ENCODE data around the gene SCPEP1. TPM values are rescaled to one million over a fixed set of nuclear protein-coding genes. Genes with fewer than 3 reads are reported as not detected.

Gene SCPEP1
- total and polyA plus RNA-seq, 10 of the 15 experiments (the other 5 are each of a cell fraction or from before 2014, with no cell fraction given) = 31.2 to 80.2 (median 40.7) TPM

GRCh38 chr17:56975656-56976055 is 2.3 kb upstream of the SCPEP1 start:
- no TSS peak for BruUV-seq (replicated peaks)
- WGBS (ENCODE audit: insufficient coverage, insufficient replicate concordance, low lambda C conversion rate, missing lambda C conversion rate) = 50% methylated on average over 2 of the region's 2 CpGs
- intact Hi-C loops (cut with micrococcal nuclease; ENCODE audit: unreplicated experiment) = loop anchor here (5.0 kb wide), 1 partner anchor 112 kb away; the partner anchor contains the start of gene AKAP1

More at GRCh38 chr17:56975656-56976055, 2.3 kb upstream of the SCPEP1 start:
- Histone ChIP-seq H4K20me1 (ENCODE audit: control insufficient read depth, insufficient read depth) (no peaks in the 10 kb centered on the region), H3K4me3 (no peak overlapping the region), H3K4me1 (ENCODE audit: control insufficient read depth, insufficient read depth, low read length) (no peaks in the 10 kb centered on the region; the same call in 1 of the 2 replicates), H3K36me3 (ENCODE audit: control insufficient read depth in 2 of 2, insufficient read depth in 2 of 2, low read length in 1 of 2) (no peaks in the 10 kb centered on the region), H3K79me2 (ENCODE audit: control insufficient read depth, insufficient read depth, low read length) (peaks cover 14% of the 10 kb centered on the region), H3K4me2 (ENCODE audit: control insufficient read depth, insufficient read depth) (no peak overlapping the region), H2AFZ (ENCODE audit: control insufficient read depth, low read depth, low read length) (no peak overlapping the region), H3K27ac (ENCODE audit: control insufficient read depth, insufficient read depth) (no peak overlapping the region), H3K9me3 (replicated peaks; ENCODE audit: control insufficient read depth, insufficient read depth, low read length) (no peaks in the 10 kb centered on the region), H3K27me3 (replicated peaks in 1 of 2; ENCODE audit: control insufficient read depth in 2 of 2, insufficient read depth in 2 of 2, low read length in 1 of 2) (no peaks in the 10 kb centered on the region), H3K9ac (ENCODE audit: control insufficient read depth, insufficient read depth, low read length) (no peak overlapping the region)
- TF ChIP-seq SP1 (IDR thresholded peaks at IDR 0.05; ENCODE audit: low read depth, low read length) (no peak), CHD1 (IDR thresholded peaks at IDR 0.05; ENCODE audit: low read depth, low read length) (no peak), STAT1 (conservative IDR thresholded peaks at IDR 0.05) (no peak), RB1 (IDR thresholded peaks at IDR 0.05; ENCODE audit: borderline replicate concordance) (no peak), ASH2L (IDR thresholded peaks at IDR 0.05; ENCODE audit: borderline replicate concordance, low read depth) (no peak), POLR2AphosphoS2 (IDR thresholded peaks at IDR 0.05; ENCODE audit: low read depth, low read length) (no peak), NR2C1 (IDR thresholded peaks at IDR 0.05) (no peak), PBX3 (IDR thresholded peaks at IDR 0.05; ENCODE audit: insufficient replicate concordance, low read depth, low read length) (no peak), ZNF592 (IDR thresholded peaks at IDR 0.05) (no peak), HDAC6 (IDR thresholded peaks at IDR 0.05; ENCODE audit: unreplicated experiment) (no peak), RAD51 (IDR thresholded peaks at IDR 0.05) (no peak), IRF5 (IDR thresholded peaks at IDR 0.05; ENCODE audit: borderline replicate concordance) (no peak), MXI1 (IDR thresholded peaks at IDR 0.05; ENCODE audit: low read depth, low read length) (no peak), CEBPB (IDR thresholded peaks at IDR 0.05; ENCODE audit: borderline replicate concordance in 1 of 2, low read depth in 2 of 2, low read length in 2 of 2) (no peak), ZNF217 (IDR thresholded peaks at IDR 0.05) (no peak), KAT2A (conservative IDR thresholded peaks at IDR 0.05; ENCODE audit: control insufficient read depth, low read depth, low read length) (no peak)
- ChIA-PET RAD21 (ENCODE audit: unreplicated experiment) (interaction anchor here (0.8 kb wide), 1 partner anchor 32 kb away, joined by 3 read pairs; no protein-coding TSS in a partner anchor), CTCF (no interaction called here), SMC1A (ENCODE audit: uncharacterized antibody, unreplicated experiment) (interaction anchor here (0.6 to 1.1 kb wide), 3 partner anchors 31 to 215 kb away, joined by 3 read pairs; no protein-coding TSS in a partner anchor), POLR2A (interaction anchor here (1.4 kb wide), 1 partner anchor 33 kb away, joined by 3 read pairs; no protein-coding TSS in a partner anchor)
- FAIRE-seq (no peak), DNase-seq (ENCODE audit: low read depth, low spot score) (no peak), ATAC-seq (no peak)
- in situ Hi-C loops (cut with MboI) = no loop called here
